Thyroid gland (tissue), 4 donors: ENCODE results near the gene PHACTR4. TPM values are rescaled to one million over a fixed set of nuclear protein-coding genes. Genes with fewer than 3 reads are reported as not detected.

Experiments
- DNase-seq, 2 donors: peaks; one replicate each; pipeline ENCODE4 v3.0.0-alpha.2; 2019
- H3K27ac ChIP-seq, 3 donors: fragments of 200-600 bp; sonication (generic); 1 replicate in 2 of 3; 2 replicates in 1 of 3; pipeline ENCODE4 v1.5.1; 2016 to 2019; ENCODE audit warnings: mild to moderate bottlenecking in 1 of 3, moderate library complexity in 1 of 3
- H3K27me3 ChIP-seq: fragments of 200-600 bp; sonication (generic); one replicate; pipeline ENCODE4 v1.5.1; 2019
- H3K36me3 ChIP-seq, 2 donors: fragments of 200-600 bp; sonication (generic); one replicate each; pipeline ENCODE4 v1.5.1; 2016 to 2019
- H3K4me1 ChIP-seq, 2 donors: fragments of 200-600 bp; sonication (generic); one replicate each; pipeline ENCODE4 v1.5.1; 2017 to 2019
- H3K4me3 ChIP-seq, 3 donors: fragments of 200-600 bp; sonication (generic); replicated peaks in 1 of 3; 1 replicate in 2 of 3; 2 replicates in 1 of 3; pipeline ENCODE4 v1.5.1; 2016; ENCODE audit warnings: mild to moderate bottlenecking in 1 of 3
- H3K9me3 ChIP-seq: fragments of 200-600 bp; sonication (generic); one replicate; pipeline ENCODE4 v1.5.1; 2017
- POLR2A ChIP-seq, 2 donors: fragments of 450-650 bp; IDR thresholded peaks; one replicate each; pipeline ENCODE4 v1.6.1; 2017; ENCODE audit warnings: antibody characterized with exemption in 2 of 2, mild to moderate bottlenecking in 2 of 2, moderate library complexity in 1 of 2
- WGBS, 2 donors: methylation state at CpG; one replicate each; pipeline ENCODE4 v1.1.5; 2017; 5-methylcytosine and 5-hydroxymethylcytosine counted together
- intact Hi-C: fragments of 100-400 bp; cut with DNase I; formaldehyde crosslinking; loops from one replicate; pipeline ENCODE4 v1.15.1; 2023
- total RNA-seq, 4 donors: library from RNA; depleted of rRNA; stranded (reverse); fragments of >200 nt; gene quantifications; one replicate each; pipeline ENCODE4 v1.2.3, GENCODE V29; 2016
- TF ChIP-seq, protein P1 (sequence below), 6 experiments: fragments of 200-600 bp in 3 of 6; fragments of 450-650 bp in 3 of 6; sonication (generic) in 3 of 6; IDR thresholded peaks; one replicate each; pipeline ENCODE4 v1.5.1; 2016 to 2019; ENCODE audit warnings: antibody characterized with exemption in 6 of 6, mild to moderate bottlenecking in 2 of 6, inconsistent platforms in 1 of 6, moderate library complexity in 1 of 6

PHACTR4 gene
- total RNA-seq, 4 donors from 2014 or later = 25.9 to 31.2 (median 27.8) TPM

DNA sequence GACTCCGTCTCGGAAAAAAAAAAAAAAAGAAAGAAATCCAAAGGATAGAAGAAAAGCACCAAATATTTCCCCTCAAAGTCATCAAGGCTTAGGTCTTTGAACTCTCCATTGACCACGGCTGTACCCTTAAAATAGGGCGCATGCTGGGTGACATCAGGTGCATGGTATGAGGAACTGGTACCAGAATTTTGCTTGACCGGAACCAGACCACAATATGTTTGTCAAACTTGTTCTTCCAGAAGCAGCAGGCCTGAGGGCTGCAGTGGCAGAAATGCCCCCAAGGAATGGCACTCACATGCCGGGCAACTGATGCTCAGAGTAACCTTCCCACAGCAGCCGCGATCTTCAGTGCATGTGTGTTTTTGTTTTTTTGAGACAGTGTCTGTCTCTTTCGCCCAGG is 157.3 kb downstream of the PHACTR4 start:
- TF ChIP-seq, protein P1, sequence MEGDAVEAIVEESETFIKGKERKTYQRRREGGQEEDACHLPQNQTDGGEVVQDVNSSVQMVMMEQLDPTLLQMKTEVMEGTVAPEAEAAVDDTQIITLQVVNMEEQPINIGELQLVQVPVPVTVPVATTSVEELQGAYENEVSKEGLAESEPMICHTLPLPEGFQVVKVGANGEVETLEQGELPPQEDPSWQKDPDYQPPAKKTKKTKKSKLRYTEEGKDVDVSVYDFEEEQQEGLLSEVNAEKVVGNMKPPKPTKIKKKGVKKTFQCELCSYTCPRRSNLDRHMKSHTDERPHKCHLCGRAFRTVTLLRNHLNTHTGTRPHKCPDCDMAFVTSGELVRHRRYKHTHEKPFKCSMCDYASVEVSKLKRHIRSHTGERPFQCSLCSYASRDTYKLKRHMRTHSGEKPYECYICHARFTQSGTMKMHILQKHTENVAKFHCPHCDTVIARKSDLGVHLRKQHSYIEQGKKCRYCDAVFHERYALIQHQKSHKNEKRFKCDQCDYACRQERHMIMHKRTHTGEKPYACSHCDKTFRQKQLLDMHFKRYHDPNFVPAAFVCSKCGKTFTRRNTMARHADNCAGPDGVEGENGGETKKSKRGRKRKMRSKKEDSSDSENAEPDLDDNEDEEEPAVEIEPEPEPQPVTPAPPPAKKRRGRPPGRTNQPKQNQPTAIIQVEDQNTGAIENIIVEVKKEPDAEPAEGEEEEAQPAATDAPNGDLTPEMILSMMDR (IDR thresholded peaks at IDR 0.05) = no peak
- TF ChIP-seq POLR2A (IDR thresholded peaks at IDR 0.05) = no peak
- Histone ChIP-seq H3K9me3 (no peaks in the 10 kb centered on the region), H3K4me3 (no peak overlapping the region), H3K27ac (no peak overlapping the region), H3K4me1 (no peaks in the 10 kb centered on the region), H3K36me3 (no peaks in the 10 kb centered on the region), H3K27me3 (no peaks in the 10 kb centered on the region)
- 93 to 95% methylated on average over 9 of the region's 9 CpGs for WGBS, 2 donors
- DNase-seq = no peak
- intact Hi-C loops = no loop called here

DNA sequence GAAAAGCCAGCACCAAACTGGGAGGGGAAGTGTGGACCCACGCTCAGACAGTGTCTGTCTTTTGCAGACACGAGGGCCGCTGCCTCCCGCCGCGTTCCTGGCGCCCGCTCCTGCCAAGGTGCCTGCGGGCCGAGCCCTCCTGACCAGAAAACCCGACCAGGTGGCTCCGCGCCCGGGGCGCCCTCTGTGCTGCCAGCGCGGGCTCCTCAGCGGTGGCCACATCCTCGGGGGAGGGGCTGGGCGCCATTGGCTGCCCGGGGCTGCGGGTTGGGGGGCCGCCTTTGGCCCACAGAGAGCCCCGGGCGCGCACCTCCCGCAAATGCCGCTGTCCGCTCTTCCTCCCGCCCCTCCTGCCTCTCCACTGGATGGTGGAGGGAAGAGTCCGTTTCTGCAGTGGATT is 160.9 kb downstream of the PHACTR4 start:
- Histone ChIP-seq H3K4me1 (no peaks in the 10 kb centered on the region), H3K27ac (no peak overlapping the region), H3K9me3 (no peaks in the 10 kb centered on the region), H3K4me3 (no peak overlapping the region), H3K27me3 (no peaks in the 10 kb centered on the region), H3K36me3 (no peaks in the 10 kb centered on the region)
- WGBS, 2 donors = 96 to 98% methylated on average over 19 to 26 of the region's 31 CpGs
- DNase-seq = no peak
- no peak for TF ChIP-seq POLR2A (IDR thresholded peaks at IDR 0.05)
- TF ChIP-seq, protein P1 (IDR thresholded peaks at IDR 0.05) = no peak
- intact Hi-C loops = no loop called here

DNA sequence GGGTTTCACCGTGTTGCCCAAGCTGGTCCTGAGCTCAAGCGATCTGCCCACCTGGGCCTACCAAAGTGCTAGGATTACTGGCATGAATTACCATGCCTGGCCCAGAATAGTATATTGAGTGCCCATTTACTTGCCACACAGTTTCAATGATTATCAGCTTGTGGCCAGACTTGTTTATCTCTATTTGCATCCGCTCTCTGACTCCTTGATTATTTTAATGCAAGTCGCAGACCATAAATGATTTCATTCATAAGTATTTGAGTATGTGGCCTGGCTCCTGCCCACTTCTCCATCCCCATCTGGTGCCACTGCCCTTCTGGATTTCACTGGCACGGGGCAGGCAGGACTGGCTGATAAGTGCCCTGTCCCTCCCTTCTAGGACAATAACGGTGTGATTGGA is 165.1 kb downstream of the PHACTR4 start:
- Histone ChIP-seq H3K4me1 (peaks cover 5 to 9% of the 10 kb centered on the region in 2 donors), H3K27me3 (no peaks in the 10 kb centered on the region), H3K4me3 (no peak overlapping the region), H3K36me3 (peaks cover 0 to 4% of the 10 kb centered on the region in 2 donors), H3K27ac (no peak overlapping the region), H3K9me3 (no peaks in the 10 kb centered on the region)
- no peak for TF ChIP-seq POLR2A (IDR thresholded peaks at IDR 0.05)
- TF ChIP-seq, protein P1 (IDR thresholded peaks at IDR 0.05) = no peak
- no peak for DNase-seq
- intact Hi-C loops = no loop called here
- WGBS, 2 donors = 96 to 98% methylated on average over 6 of the region's 6 CpGs

DNA sequence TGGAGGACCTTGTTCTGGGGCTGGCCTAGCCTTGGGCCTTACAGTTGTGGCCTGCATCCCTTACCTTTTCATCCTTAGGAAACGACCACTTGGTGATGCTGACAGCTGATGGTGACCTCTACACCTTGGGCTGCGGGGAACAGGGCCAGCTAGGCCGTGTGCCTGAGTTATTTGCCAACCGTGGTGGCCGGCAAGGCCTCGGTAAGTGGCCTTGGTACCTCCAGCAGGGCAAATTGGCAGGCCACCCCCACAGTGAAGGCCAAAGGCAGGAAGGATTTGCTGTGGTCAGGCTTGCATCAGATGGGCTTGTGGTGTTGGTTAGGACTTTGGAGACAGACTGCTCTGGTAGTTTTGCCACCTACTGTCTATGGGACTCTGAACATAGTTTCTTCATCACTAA is 165.6 kb downstream of the PHACTR4 start:
- Histone ChIP-seq H3K4me1 (peaks cover 5 to 9% of the 10 kb centered on the region in 2 donors), H3K4me3 (no peak overlapping the region), H3K27ac (no peak overlapping the region), H3K36me3 (peaks cover 0 to 4% of the 10 kb centered on the region in 2 donors), H3K27me3 (no peaks in the 10 kb centered on the region), H3K9me3 (no peaks in the 10 kb centered on the region)
- TF ChIP-seq POLR2A (IDR thresholded peaks at IDR 0.05) = no peak
- TF ChIP-seq, protein P1 (IDR thresholded peaks at IDR 0.05) = no peak
- intact Hi-C loops = no loop called here
- no peak for DNase-seq
- 100% methylated on average over 3 to 5 of the region's 6 CpGs for WGBS, 2 donors

GRCh38 chr1:28537457-28538199 is 168.1 kb downstream of the PHACTR4 start:
- Histone ChIP-seq H3K27ac (peak overlapping the region in 2 of 3 donors; percentile 5 to 17), H3K9me3 (no peaks in the 10 kb centered on the region), H3K27me3 (no peaks in the 10 kb centered on the region), H3K4me1 (peaks cover 5 to 9% of the 10 kb centered on the region in 2 donors), H3K36me3 (peaks cover 0 to 4% of the 10 kb centered on the region in 2 donors), H3K4me3 (no peak overlapping the region)
- intact Hi-C loops = no loop called here
- DNase-seq = no peak
- 85 to 90% methylated on average over 8 of the region's 8 CpGs for WGBS, 2 donors
- TF ChIP-seq, protein P1 (IDR thresholded peaks at IDR 0.05) = no peak
- no peak for TF ChIP-seq POLR2A (IDR thresholded peaks at IDR 0.05)
